ENCODE data around the gene TRAF6. TPM values are rescaled to one million over a fixed set of nuclear protein-coding genes. Genes with fewer than 3 reads are reported as not detected.

Gene TRAF6
- total and polyA plus RNA-seq, 2 of the 13 experiments (the other 11 are each of a cell fraction or from before 2014, with no cell fraction given): 3.3 to 5.9 TPM

GRCh38 chr11:36509694-36510593 lies at the start of gene TRAF6 (continued):
- TF ChIP-seq MATR3 (CRISPR knock-in tag; IDR thresholded peaks at IDR 0.05): no peak
- TF ChIP-seq HMGXB4 (CRISPR knock-in tag; IDR thresholded peaks at IDR 0.05; ENCODE audit: borderline replicate concordance in 1 of 2, low read depth in 1 of 2): peak; percentile 100
- TF ChIP-seq SUZ12 (IDR thresholded peaks at IDR 0.05; ENCODE audit: low read depth, low read length): no peak
- TF ChIP-seq ZNF318 (CRISPR knock-in tag; IDR thresholded peaks at IDR 0.05): no peak
- TF ChIP-seq ZFP62 (CRISPR knock-in tag; IDR thresholded peaks at IDR 0.05): no peak
- TF ChIP-seq MAX (IDR thresholded peaks at IDR 0.05): peak; percentile 64; the same call in 1 of the 2 replicates
- no peak for TF ChIP-seq ZNF17 (CRISPR knock-in tag; IDR thresholded peaks at IDR 0.05)
- peak; percentile 71; the same call in 1 of the 2 replicates for TF ChIP-seq ZKSCAN8 (CRISPR knock-in tag; IDR thresholded peaks at IDR 0.05; ENCODE audit: borderline replicate concordance)
- peak; percentile 64; the same call in 1 of the 2 replicates for TF ChIP-seq ATF2 (CRISPR knock-in tag; IDR thresholded peaks at IDR 0.05)
- TF ChIP-seq ZFP36L2 (CRISPR knock-in tag; IDR thresholded peaks at IDR 0.05): no peak; the same call in 1 of the 2 replicates
- peak; percentile 94 for TF ChIP-seq SPEN (CRISPR knock-in tag; IDR thresholded peaks at IDR 0.05; ENCODE audit: low read depth)
- TF ChIP-seq ZNF75D (CRISPR knock-in tag; IDR thresholded peaks at IDR 0.05; ENCODE audit: borderline replicate concordance): no peak
- TF ChIP-seq ZBTB39 (CRISPR knock-in tag; IDR thresholded peaks at IDR 0.05): peak; percentile 25; the same call in 1 of the 2 replicates
- TF ChIP-seq ZNF468 (CRISPR knock-in tag; IDR thresholded peaks at IDR 0.05): no peak

Data from HepG2 (cell line).